ENCODE results near the gene HUS1. TPM values are rescaled to one million over a fixed set of nuclear protein-coding genes. Genes with fewer than 3 reads are reported as not detected.

Gene HUS1
- total and polyA plus RNA-seq, 2 of the 4 experiments (the other 2 are of a cell fraction), result 16.2 to 18.3 TPM

GRCh38 chr7:47965456-47965855 is 14.0 kb downstream of the HUS1 start:
- no peak overlapping the region for H4K91ac ChIP-seq (ENCODE audit: insufficient read depth, low read depth, low read length)
- H4K20me1 ChIP-seq (ENCODE audit: insufficient read depth, low read length), result no peaks in the 10 kb centered on the region; the same call in 1 of the 2 replicates
- peaks cover 3% of the 10 kb centered on the region; the same call in 1 of the 2 replicates for H3K4me1 ChIP-seq (ENCODE audit: control insufficient read depth, insufficient read depth, low read length)
- no peak overlapping the region for H2BK120ac ChIP-seq (ENCODE audit: low read depth, low read length)
- no peaks in the 10 kb centered on the region for H3K9me3 ChIP-seq (ENCODE audit: control insufficient read depth, insufficient read depth, low read length)
- 100% methylated on average over 3 of the region's 5 CpGs; no CpG with 5 or more reads in 1 of the 2 experiments for WGBS, 2 experiments (ENCODE audit: extremely low coverage in 2 of 2, insufficient read length in 1 of 2)
- no TSS peak for BruUV-seq (replicated peaks)
- H3K27me3 ChIP-seq (ENCODE audit: control insufficient read depth, insufficient read depth, low read length), result no peaks in the 10 kb centered on the region
- H2BK5ac ChIP-seq (ENCODE audit: low read depth, low read length, poor library complexity, severe bottlenecking), result no peak overlapping the region
- H3K4me2 ChIP-seq (ENCODE audit: low read depth, low read length), result no peak overlapping the region
- no peak overlapping the region for H2AK9ac ChIP-seq (replicated peaks; ENCODE audit: low read depth, low read length, poor library complexity)
- no peak for DNase-seq
- H3K36me3 ChIP-seq (ENCODE audit: control insufficient read depth, insufficient read depth, low read length), result peaks cover 50% of the 10 kb centered on the region
- no peak overlapping the region for H3K27ac ChIP-seq (ENCODE audit: insufficient read depth, low read length)
- H3K56ac ChIP-seq (ENCODE audit: extremely low read depth, insufficient read depth, low read length), result no peak overlapping the region
- no peak overlapping the region for H2BK20ac ChIP-seq (ENCODE audit: low read depth, low read length)
- H4K8ac ChIP-seq (ENCODE audit: low read depth in 2 of 2, low read length in 2 of 2), result no peak overlapping the region
- no peak overlapping the region for H3K23ac ChIP-seq (ENCODE audit: low read depth, low read length)
- H2AFZ ChIP-seq (replicated peaks; ENCODE audit: low read length, poor library complexity), result no peak overlapping the region
- in situ Hi-C loops (cut with MboI; ENCODE audit: low sequenced_read_pairs) (no loop called here), intact Hi-C loops (cut with micrococcal nuclease) (no loop called here), dilution Hi-C loops (cut with HindIII; ENCODE audit: low sequenced_read_pairs, unreplicated experiment) (no loop called here)
- peaks cover 8 to 20% of the 10 kb centered on the region in 2 experiments for H3K79me1 ChIP-seq (ENCODE audit: low read depth in 1 of 2, low read length in 2 of 2)
- no peak overlapping the region for H4K5ac ChIP-seq (ENCODE audit: low read depth, low read length)
- no peak for ATAC-seq (ENCODE audit: low read depth)
- H3K14ac ChIP-seq (replicated peaks; ENCODE audit: low read depth, low read length), result no peak overlapping the region
- H2AK5ac ChIP-seq (ENCODE audit: low read depth, low read length), result no peak overlapping the region
- H3K9ac ChIP-seq (ENCODE audit: low read depth, low read length), result no peak overlapping the region
- ChIA-PET POLR2A (ENCODE audit: unreplicated experiment) (no interaction called here), CTCF (interaction anchor here (1.5 kb wide), 1 partner anchor 21 kb away, joined by 4 read pairs; no protein-coding TSS in a partner anchor)
- H3K4ac ChIP-seq (ENCODE audit: low read depth, low read length), result no peak overlapping the region
- H3K4me3 ChIP-seq (ENCODE audit: insufficient read depth, low read depth, low read length), result no peak overlapping the region
- no peak overlapping the region for H3K18ac ChIP-seq (ENCODE audit: low read depth, low read length)
- no peak overlapping the region for H2BK15ac ChIP-seq (ENCODE audit: low read depth, low read length)
- no peak for TF ChIP-seq RFX5 (IDR thresholded peaks at IDR 0.05; ENCODE audit: low read depth, low read length)
- TF ChIP-seq RCOR1 (IDR thresholded peaks at IDR 0.05; ENCODE audit: insufficient replicate concordance, low read length), result no peak
- no peak for TF ChIP-seq NFE2L2 (IDR thresholded peaks at IDR 0.05; ENCODE audit: low read depth, low read length)
- TF ChIP-seq, protein P1, sequence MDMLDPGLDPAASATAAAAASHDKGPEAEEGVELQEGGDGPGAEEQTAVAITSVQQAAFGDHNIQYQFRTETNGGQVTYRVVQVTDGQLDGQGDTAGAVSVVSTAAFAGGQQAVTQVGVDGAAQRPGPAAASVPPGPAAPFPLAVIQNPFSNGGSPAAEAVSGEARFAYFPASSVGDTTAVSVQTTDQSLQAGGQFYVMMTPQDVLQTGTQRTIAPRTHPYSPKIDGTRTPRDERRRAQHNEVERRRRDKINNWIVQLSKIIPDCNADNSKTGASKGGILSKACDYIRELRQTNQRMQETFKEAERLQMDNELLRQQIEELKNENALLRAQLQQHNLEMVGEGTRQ (IDR thresholded peaks at IDR 0.05; ENCODE audit: low read depth, low read length), result no peak
- TF ChIP-seq ELK1 (IDR thresholded peaks at IDR 0.05; ENCODE audit: borderline replicate concordance, low read depth, low read length), result no peak
- TF ChIP-seq MAZ (IDR thresholded peaks at IDR 0.05; ENCODE audit: borderline replicate concordance, low read depth, low read length), result no peak
- no peak for TF ChIP-seq CTCF (conservative IDR thresholded peaks at IDR 0.05; ENCODE audit: low read depth, low read length)
- no peak for TF ChIP-seq BHLHE40 (IDR thresholded peaks at IDR 0.05; ENCODE audit: low read depth, low read length)
- no peak for TF ChIP-seq POLR2A (IDR thresholded peaks at IDR 0.05; ENCODE audit: low read depth, low read length)
- TF ChIP-seq SMC3 (IDR thresholded peaks at IDR 0.05; ENCODE audit: low read depth, low read length), result no peak
- TF ChIP-seq CEBPB (IDR thresholded peaks at IDR 0.05; ENCODE audit: low read depth, low read length), result no peak
- TF ChIP-seq RAD21 (IDR thresholded peaks at IDR 0.05; ENCODE audit: low read length), result no peak
- TF ChIP-seq MAFK (IDR thresholded peaks at IDR 0.05; ENCODE audit: low read depth, low read length), result no peak
- no peak for TF ChIP-seq CHD1 (IDR thresholded peaks at IDR 0.05; ENCODE audit: low read depth, low read length)
- peaks cover 16% of the 10 kb centered on the region for H3K9me1 ChIP-seq (ENCODE audit: insufficient read depth, low read length)
